A673 (cell line): Measurements from ENCODE around the gene MRPL20. TPM values are rescaled to one million over a fixed set of nuclear protein-coding genes. Genes with fewer than 3 reads are reported as not detected.

ENCODE experiments used
- BruUV-seq: library from RNA; stranded (reverse); fragments of 400-500 nt; replicated peaks from 2 replicates; lab custom pipeline; 2021; lab: Mats Ljungman, UMichigan
- CTCF ChIA-PET: fragments of 300-600 bp; sonication (Branson Sonifier 250); formaldehyde crosslinking; loops from one replicate; lab custom pipeline; 2022; ENCODE audit warnings: antibody characterized with exemption; lab: Charles Lee
- POLR2A ChIA-PET: fragments of 300-600 bp; sonication (Branson Sonifier 250); formaldehyde crosslinking; loops from one replicate; lab custom pipeline; 2022; ENCODE audit warnings: antibody characterized with exemption; ENCODE audit not compliant: low non-redundant PET; lab: Charles Lee
- DNase-seq: peaks from one replicate; pipeline ENCODE4 v3.0.0-alpha.2; 2015; ENCODE audit warnings: low spot score
- H3K27ac ChIP-seq: fragments of 200-600 bp; sonication (generic); 2 replicates; pipeline ENCODE4 v1.5.1; 2016; ENCODE audit warnings: mixed run types, low read depth, mild to moderate bottlenecking, mixed read lengths, antibody characterized with exemption, low read length; ENCODE audit not compliant: poor library complexity, severe bottlenecking
- H3K27me3 ChIP-seq: fragments of 200-600 bp; sonication (generic); replicated peaks from 2 replicates; pipeline ENCODE4 v1.6.1; 2017; ENCODE audit warnings: mixed run types, low read depth, mild to moderate bottlenecking, mixed read lengths, antibody characterized with exemption, low read length; ENCODE audit not compliant: insufficient read depth, poor library complexity
- H3K36me3 ChIP-seq: fragments of 200-600 bp; sonication (generic); 2 replicates; pipeline ENCODE4 v1.6.1; 2016; ENCODE audit warnings: mixed run types, mild to moderate bottlenecking, mixed read lengths, antibody characterized with exemption, low read length; ENCODE audit not compliant: insufficient read depth, poor library complexity, severe bottlenecking
- H3K4me1 ChIP-seq: fragments of 200-600 bp; sonication (generic); 2 replicates; pipeline ENCODE4 v1.6.1; 2017; ENCODE audit warnings: mixed run types, mild to moderate bottlenecking, mixed read lengths, antibody characterized with exemption, low read length; ENCODE audit not compliant: insufficient read depth, poor library complexity, severe bottlenecking
- H3K4me3 ChIP-seq: fragments of 200-600 bp; sonication (generic); 2 replicates; pipeline ENCODE4 v1.5.1; 2016; ENCODE audit warnings: low read depth, mixed run types, mild to moderate bottlenecking, mixed read lengths, low read length; ENCODE audit not compliant: poor library complexity, severe bottlenecking
- H3K9me3 ChIP-seq: fragments of 200-600 bp; sonication (generic); 2 replicates; pipeline ENCODE4 v1.6.1; 2016; ENCODE audit warnings: mixed run types, low read depth, mild to moderate bottlenecking, mixed read lengths, antibody characterized with exemption, low read length; ENCODE audit not compliant: poor library complexity, severe bottlenecking
- EZH2 ChIP-seq: fragments of 200-600 bp; sonication (generic); IDR thresholded peaks from 2 replicates; pipeline ENCODE4 v1.6.1; 2017; ENCODE audit warnings: borderline replicate concordance, low read depth, mild to moderate bottlenecking, mixed read lengths, antibody characterized with exemption, low read length; ENCODE audit not compliant: poor library complexity, severe bottlenecking
- intact Hi-C: fragments of 100-400 bp; cut with micrococcal nuclease; formaldehyde crosslinking; loops from one replicate; pipeline ENCODE4 v1.10.0; 2022; ENCODE audit not compliant: unreplicated experiment
- total RNA-seq: library from RNA; stranded (reverse); gene quantifications from 2 replicates; pipeline ENCODE4 v1.2.3, GENCODE V29; 2021
- TF ChIP-seq, protein P1 (sequence below): fragments of 300-800, 200-600 bp; sonication (generic); conservative IDR thresholded peaks from 2 replicates; pipeline ENCODE4 v1.5.1; 2017; ENCODE audit warnings: low read depth, mild to moderate bottlenecking, antibody characterized with exemption, low read length, moderate library complexity, mixed read lengths

Gene MRPL20
- total RNA-seq, 1 experiment from 2014 or later, result 151 TPM

DNA sequence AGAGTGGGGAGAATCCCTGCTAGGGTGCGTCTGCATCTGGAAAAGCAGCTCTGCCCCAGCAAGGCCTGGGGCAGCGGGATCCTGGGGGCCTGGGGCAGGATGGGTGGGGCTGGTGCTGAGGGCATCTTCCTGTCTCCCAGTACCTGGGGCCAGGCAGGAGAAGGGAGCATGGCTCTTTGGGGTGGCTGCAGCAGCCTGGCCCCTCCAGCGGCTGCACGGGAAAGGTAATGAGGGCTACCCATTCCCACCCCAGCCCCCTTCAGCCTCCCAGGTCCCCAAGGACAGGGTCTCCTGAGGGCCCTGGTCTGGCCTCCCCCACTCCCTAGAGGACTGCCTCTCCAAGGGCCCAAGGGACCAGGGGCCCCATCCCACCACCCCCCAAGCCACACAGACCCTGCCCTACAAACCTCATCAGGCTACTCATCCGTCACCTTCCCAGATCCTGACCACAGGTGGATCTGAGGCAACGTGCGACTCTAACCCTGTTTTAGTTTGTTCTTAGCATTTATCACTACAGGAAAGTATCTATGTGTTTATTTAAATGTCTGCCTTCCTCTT is 14.9 kb upstream of the MRPL20 start:
- ChIA-PET POLR2A (no interaction called here), CTCF (interaction anchor here (0.5 to 0.6 kb wide), 2 partner anchors 151 to 487 kb away, joined by 3 to 6 read pairs; no protein-coding TSS in a partner anchor)
- no peaks in the 10 kb centered on the region for H3K4me1 ChIP-seq
- intact Hi-C loops, result no loop called here
- H3K4me3 ChIP-seq, result no peak overlapping the region
- DNase-seq, result no peak
- TF ChIP-seq, protein P1, sequence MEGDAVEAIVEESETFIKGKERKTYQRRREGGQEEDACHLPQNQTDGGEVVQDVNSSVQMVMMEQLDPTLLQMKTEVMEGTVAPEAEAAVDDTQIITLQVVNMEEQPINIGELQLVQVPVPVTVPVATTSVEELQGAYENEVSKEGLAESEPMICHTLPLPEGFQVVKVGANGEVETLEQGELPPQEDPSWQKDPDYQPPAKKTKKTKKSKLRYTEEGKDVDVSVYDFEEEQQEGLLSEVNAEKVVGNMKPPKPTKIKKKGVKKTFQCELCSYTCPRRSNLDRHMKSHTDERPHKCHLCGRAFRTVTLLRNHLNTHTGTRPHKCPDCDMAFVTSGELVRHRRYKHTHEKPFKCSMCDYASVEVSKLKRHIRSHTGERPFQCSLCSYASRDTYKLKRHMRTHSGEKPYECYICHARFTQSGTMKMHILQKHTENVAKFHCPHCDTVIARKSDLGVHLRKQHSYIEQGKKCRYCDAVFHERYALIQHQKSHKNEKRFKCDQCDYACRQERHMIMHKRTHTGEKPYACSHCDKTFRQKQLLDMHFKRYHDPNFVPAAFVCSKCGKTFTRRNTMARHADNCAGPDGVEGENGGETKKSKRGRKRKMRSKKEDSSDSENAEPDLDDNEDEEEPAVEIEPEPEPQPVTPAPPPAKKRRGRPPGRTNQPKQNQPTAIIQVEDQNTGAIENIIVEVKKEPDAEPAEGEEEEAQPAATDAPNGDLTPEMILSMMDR, result no peak
- no peak for TF ChIP-seq EZH2
- H3K27me3 ChIP-seq, result no peaks in the 10 kb centered on the region
- no peak overlapping the region for H3K27ac ChIP-seq
- H3K36me3 ChIP-seq, result no peaks in the 10 kb centered on the region
- H3K9me3 ChIP-seq, result no peaks in the 10 kb centered on the region
- BruUV-seq, result no TSS peak

DNA sequence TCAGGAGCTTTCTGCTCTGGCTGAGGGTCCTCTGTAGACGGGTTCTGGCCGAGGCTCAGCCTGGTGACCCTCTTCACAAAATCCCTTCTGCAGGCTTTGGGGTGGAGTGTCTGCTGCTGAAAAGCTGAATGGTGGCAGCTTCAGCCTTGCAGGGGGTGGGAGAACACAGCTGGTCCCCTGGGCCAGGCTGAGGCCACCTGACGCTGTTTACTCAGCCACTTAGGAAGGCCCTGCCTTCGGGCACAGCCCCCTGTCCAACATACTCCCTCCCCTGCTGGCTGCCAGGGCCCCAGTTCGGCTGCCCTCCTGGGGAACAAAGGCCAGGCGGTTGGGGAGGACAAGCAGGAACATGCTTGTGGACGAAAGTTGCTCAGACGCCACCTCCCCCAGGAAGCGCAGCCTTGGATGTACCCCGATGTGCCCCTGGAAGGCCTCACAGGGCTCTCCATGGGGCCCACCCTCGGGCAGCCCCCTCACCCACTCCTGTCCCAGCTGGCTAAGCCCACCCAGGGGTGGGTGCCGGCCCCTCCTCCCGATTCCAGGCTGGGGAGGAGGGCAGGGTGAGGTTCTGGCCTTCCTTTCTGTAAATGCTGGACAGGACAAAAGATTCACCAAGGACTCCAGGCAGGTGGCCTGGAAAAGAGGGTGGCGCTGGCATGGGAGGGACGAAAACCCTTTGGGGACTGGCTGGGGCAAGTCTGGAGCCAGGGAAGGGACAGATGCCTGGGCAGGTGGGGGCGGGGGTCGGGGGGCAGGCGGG is 14.2 kb upstream of the MRPL20 start, which contains the start of gene ANKRD65:
Gene ANKRD65 (minus strand): TSS at position 130 of the 760 bp plus-strand sequence. CDS start 271 bp downstream, outside the sequence.
- Histone ChIP-seq H3K9me3 (no peaks in the 10 kb centered on the region), H3K27ac (no peak within 1 kb of the TSS), H3K36me3 (no peaks in the 10 kb centered on the region), H3K4me1 (no peaks in the 10 kb centered on the region), H3K4me3 (no peak within 1 kb of the TSS), H3K27me3 (no peaks in the 10 kb centered on the region)
- BruUV-seq, result no TSS peak
- intact Hi-C loops, result no loop called here
- DNase-seq, result no peak
- CTCF ChIA-PET, result interaction anchor here (0.7 kb wide), 1 partner anchor 49 kb away, joined by 9 read pairs; no protein-coding TSS in a partner anchor
- POLR2A ChIA-PET, result no interaction called here
- TF ChIP-seq EZH2, result no peak
- TF ChIP-seq, protein P1, result no peak

GRCh38 chr1:1420654-1421141 is 13.6 kb upstream of the MRPL20 start:
- intact Hi-C loops, result no loop called here
- TF ChIP-seq, protein P1, result no peak
- no peak for TF ChIP-seq EZH2
- no peak overlapping the region for H3K4me3 ChIP-seq
- H3K27me3 ChIP-seq, result no peaks in the 10 kb centered on the region
- H3K36me3 ChIP-seq, result no peaks in the 10 kb centered on the region
- H3K4me1 ChIP-seq, result no peaks in the 10 kb centered on the region
- H3K9me3 ChIP-seq, result no peaks in the 10 kb centered on the region
- ChIA-PET POLR2A (no interaction called here), CTCF (interaction anchor here (0.7 to 0.8 kb wide), 2 partner anchors 13 to 48 kb away, joined by 4 to 9 read pairs; no protein-coding TSS in a partner anchor)
- no TSS peak for BruUV-seq
- DNase-seq, result no peak
- no peak overlapping the region for H3K27ac ChIP-seq
